Measurements from ENCODE around the gene GTSF1L. TPM values are rescaled to one million over a fixed set of nuclear protein-coding genes. Genes with fewer than 3 reads are reported as not detected.
A peak's percentile ranks its signal among the peaks of the same experiment; 100 is the strongest.

The GTSF1L gene
- polyA plus RNA-seq, 3 donors = not detected

DNA sequence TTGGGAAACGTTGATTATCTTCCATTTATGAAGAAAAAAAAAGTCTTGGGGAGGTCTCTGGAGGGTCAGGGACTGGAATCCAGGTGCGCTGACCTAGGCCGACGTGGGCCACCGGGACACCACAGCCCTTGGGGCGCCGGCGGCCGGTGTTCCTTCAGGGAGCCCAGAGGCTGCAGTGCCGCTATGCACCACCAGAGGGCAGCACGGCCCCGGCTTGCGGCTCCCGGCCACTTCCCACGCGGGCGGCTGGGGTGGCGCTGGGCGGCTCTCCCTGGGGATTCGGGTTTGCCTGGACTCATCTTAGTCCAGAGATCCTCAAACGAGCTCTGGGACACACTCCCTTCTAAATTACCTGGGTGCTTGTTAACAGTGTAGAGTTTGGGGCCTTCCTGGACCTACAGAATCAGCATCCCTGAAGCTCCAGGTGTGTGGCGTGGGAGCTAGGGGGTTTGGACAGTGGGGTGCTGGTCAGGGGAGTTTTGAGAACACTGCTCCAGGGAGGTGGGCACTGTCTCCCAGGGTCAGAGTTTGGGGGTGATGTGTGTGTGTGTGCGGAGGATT is 23.0 kb upstream of the GTSF1L start:
- DNase-seq (ENCODE audit: extremely low read depth in 1 of 11, low read depth in 9 of 11, low spot score in 4 of 11) = peak in 9 of 11 donors; percentile 1 to 38 (median 25)

DNA sequence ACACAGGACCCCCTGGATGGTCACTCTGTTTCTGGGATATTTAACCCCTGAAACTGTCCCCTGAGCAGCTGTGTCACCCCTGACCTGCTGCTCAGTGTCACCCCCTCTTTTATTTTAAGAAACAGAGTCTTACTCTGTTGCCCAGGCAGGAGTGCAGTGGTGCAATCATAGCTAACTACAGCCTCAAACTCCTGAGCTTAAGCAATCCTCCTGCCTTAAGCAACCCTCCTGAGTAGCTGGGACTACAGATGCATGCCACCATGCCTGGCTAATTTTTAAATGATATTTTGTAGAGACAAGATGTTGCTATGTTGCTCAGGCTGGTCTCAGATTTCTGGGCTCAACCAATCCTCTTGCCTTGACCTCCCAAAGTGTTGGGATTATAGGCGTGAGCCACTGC is 21.5 kb upstream of the GTSF1L start:
- DNase-seq (ENCODE audit: extremely low read depth in 1 of 11, low read depth in 9 of 11, low spot score in 4 of 11) = no peak

DNA sequence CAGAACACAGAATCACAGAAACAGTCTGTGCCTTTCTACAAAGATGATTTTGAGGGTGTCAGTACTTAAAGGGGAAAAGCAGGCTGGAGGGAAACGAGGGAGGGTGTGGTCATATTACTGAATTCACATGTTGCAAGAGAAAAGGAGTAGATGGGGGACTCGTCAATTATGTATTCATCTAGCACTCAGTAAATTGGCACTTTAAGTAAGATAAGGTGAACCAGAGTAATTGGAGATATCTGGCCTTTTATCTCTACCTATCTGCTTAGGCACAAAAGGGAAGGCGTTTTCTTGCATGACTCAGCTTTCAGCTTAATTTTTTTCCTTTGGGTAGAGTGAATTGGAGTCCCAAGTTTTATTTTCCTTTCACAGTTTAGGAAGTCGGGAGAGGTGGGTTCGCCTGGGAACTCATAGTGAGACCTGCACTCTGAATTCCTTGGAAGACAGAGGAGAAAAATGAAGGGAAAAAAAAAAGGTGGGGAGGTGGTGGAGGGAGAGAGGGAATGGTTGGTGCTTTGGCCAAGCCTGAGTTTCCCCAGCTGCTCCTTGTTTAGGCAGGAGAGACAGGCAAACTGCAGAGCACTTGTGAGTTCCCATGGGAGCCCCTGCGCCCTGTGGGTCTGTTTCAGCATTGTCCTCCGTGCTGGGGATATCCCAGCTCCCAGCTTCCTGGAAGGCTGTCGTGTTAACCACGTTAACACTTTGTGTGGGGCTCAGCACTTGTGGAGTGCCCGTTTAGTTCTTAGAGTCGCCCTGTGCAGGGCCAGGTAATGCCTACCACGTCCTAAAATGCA is 19.7 kb upstream of the GTSF1L start:
- no peak for DNase-seq (ENCODE audit: extremely low read depth in 1 of 11, low read depth in 9 of 11, low spot score in 4 of 11)

DNA sequence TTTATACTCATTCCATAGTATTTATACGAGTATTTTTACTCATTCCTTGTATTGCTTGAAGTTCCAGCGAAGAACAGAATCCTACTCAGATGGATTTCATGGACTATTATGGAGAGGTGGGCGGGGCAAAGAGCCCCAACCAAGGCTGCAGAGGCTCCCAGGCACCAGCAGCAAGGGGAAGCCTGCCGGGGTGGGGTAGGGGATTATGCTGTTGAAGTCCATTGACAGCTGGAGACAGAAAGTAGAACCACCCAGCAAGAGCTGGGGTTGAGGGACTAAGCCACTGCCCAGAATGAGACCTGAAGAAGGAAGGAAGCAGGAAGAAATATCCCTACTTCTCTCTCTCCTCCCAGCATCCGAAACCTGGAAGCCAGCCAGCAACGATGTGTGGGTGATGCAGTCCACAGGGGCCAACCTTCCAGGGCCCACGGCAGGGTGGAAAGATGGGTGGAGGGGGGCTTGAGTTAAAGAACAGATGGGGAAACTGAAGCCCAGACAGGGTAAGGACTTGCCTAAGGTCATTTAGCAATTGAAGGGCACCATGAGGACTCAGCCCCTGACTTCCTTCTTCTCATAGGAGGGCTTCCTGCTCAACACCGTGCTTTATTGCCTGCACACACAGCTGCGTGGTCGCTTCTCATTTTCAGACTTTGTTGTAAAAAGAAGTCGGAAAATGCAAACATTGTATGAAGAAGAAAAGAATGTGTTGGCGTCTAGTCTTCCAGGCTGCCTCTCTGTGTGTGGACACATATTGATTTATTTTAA is 18.3 kb upstream of the GTSF1L start:
- no peak for DNase-seq (ENCODE audit: extremely low read depth in 1 of 11, low read depth in 9 of 11, low spot score in 4 of 11)

DNA sequence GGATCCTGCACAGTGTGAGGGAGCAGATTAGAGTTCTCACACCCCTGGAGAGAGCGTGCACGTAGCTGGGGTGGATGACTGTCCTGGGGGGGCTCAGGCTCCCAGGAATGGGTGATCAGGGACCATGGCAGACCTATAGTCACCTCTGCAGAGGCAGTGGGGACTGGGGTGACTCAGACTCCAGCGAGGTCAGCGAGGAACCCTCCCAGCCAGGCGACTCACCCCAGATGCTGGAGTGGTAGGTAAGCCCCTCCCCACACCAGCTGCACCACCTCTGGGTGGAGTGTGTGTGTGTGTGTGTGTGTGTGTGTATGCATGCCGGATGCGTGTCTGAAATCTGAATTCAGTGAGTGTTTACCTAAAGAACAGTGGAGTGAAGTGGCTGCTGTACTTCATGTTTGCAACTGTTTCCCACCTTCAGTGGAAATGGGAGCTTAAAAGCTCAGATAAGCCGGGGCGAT is 17.4 kb upstream of the GTSF1L start:
- DNase-seq (ENCODE audit: extremely low read depth in 1 of 11, low read depth in 9 of 11, low spot score in 4 of 11) = no peak

DNA sequence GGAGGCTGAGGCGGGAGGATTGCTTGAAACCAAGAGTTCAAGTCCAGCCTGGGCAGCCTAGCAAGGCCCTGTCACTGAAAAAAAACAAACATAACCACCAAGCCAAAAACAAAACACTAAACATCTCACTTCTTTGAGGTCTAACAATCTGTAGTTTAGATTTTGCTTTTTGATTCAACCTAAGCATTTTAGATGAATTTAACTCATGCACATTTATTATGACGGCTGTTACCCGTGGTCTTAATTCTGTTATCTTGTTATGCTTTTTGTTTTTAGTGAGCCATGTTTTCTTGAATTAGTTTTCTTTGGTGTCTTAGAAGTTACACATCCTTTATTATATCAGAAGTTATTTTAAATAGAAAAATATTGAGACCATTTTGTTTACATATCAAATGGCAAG is 13.8 kb upstream of the GTSF1L start:
- no peak for DNase-seq (ENCODE audit: extremely low read depth in 1 of 11, low read depth in 9 of 11, low spot score in 4 of 11)

DNA sequence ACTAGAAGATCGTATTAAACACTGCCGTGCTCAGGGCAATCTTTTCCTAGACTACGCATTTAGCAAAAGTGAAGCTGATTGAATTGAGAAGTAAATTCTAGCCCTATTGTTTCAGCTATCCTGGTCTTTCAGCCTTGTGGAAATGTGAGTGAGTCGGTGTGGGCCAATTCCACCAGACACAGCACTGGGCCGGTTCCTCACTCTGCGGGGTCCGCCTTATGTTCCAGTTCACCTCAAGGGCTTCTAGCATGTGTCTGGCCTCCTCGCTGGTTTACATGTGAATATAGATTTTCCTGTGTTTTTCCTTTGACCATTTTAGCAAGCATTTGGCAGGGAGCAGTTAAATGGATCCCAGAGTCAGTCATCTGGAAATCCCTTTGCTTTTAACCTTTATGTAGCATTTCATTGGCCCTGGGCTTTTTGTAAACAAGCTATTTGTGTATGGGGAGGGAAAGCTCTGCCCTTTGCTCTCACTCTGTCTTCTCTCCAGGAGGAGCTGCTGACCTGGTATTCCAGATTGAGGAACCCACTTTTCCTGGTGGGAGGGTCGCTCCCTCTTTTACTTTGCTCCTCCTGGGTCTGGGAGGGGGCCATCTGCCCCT is 12.4 kb upstream of the GTSF1L start:
- no peak for DNase-seq (ENCODE audit: extremely low read depth in 1 of 11, low read depth in 9 of 11, low spot score in 4 of 11)

DNA sequence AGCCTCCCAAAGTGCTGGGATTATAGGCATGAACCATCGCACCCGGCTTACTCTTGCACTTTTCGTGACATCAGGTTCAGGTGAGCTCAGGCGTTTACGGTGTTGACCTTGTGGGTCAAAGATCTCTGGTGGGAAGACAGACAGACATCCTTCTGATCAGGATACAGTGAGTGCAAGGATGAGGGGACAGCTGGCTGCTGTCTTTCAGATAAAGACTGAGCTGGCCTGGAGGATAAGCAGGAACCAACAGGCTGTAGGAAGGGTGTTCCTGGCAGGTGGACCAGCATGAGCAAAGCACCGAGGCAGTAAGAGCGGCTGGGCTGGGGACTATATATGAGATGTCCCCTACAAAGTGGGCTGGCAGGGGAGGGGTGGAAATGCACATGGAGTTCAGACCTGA is 11.1 kb upstream of the GTSF1L start:
- no peak for DNase-seq (ENCODE audit: extremely low read depth in 1 of 11, low read depth in 9 of 11, low spot score in 4 of 11)

DNA sequence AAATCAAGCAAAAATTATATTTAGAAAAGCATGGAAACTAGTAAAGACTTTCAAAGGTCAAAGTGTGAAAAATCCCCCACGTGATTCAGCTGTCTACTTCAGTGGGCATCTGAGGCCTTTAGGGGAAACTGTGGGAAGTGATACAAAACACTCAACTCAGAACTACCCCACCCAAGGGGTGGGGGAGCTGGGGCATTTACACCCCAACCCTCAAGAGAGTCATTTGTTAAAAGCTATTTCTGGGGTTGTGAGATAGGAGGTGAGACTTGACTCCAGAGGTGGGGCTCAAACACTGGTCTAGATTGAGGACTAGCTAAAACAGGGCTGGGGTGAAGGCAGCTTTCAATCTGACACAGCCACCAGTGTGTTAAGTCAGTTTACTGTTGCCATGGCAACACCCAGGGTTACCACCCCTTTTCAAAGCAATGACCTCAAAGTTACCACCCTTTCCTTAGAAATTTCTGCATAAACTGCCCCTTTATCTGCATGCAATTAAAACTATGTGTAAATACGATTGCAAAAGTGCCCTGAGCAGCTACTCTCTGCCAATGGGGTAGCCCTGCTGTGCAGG is 9.9 kb upstream of the GTSF1L start:
- DNase-seq (ENCODE audit: extremely low read depth in 1 of 11, low read depth in 9 of 11, low spot score in 4 of 11) = no peak

DNA sequence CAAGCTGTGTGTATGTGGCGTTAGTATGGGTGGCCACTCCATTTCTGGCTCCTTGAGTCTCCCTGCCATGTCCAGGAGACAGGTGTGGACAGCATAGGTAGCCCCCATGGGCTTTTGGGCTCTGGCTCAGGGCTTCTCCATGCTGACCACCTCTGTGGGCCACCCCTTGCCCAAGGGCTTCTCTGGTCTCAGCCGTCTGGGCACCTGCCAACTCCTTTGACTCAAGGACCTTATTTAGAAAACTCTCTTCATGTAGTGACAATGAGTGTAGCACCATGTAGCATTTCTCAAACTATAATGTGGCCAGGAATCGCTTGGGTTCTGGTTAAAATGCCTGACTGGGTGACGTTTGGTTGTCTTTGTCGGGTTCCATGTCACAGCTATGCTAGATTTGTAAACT is 5.1 kb upstream of the GTSF1L start:
- no peak for DNase-seq (ENCODE audit: extremely low read depth in 1 of 11, low read depth in 9 of 11, low spot score in 4 of 11)

DNA sequence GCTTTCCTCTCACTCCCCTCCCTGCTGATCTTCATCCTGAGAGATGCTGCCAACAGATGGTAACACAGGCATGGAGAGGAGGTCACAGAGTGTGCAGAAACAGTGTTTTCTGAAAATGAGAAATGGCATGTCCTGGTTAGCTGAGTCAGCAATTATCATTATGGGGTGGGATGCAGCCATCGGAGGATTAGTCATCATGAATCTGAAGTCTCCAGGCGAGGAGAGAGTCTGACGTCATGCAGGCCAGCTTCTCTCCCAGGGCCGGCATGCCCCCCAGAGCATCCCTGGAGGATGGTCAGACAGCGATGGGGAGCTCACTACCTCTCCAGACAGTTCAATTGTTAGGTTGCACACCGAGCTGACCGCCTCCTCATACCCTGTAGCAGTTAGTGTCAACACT is 4.7 kb upstream of the GTSF1L start:
- no peak for DNase-seq (ENCODE audit: extremely low read depth in 1 of 11, low read depth in 9 of 11, low spot score in 4 of 11)

DNA sequence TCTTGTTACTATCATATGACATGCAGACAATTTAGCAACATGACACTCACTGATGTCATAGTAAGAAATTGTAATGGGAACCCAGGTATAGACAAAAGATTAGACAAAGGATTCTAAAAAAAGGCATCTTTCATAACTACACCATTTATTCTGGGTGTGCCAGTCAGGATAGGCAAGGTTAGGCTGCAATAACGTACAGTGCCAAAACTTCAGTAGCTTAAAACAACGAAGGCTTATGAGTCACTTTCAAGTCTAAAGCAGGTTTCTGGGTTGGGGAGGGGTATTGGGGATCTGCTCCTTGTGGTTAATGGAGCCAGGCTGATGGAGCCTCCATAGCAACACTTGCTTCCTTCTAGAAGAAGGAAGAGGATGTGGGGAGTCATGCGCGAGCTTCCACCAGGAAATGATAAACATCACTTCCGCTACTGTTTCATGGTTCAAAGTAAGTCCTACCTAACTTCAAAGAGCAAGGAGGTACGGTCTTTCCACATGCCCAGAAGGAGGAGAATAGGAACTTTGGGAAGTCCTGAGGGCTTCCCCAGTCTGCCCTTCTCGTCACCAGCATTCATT is 2.0 kb upstream of the GTSF1L start:
- DNase-seq (ENCODE audit: extremely low read depth in 1 of 11, low read depth in 9 of 11, low spot score in 4 of 11) = no peak

DNA sequence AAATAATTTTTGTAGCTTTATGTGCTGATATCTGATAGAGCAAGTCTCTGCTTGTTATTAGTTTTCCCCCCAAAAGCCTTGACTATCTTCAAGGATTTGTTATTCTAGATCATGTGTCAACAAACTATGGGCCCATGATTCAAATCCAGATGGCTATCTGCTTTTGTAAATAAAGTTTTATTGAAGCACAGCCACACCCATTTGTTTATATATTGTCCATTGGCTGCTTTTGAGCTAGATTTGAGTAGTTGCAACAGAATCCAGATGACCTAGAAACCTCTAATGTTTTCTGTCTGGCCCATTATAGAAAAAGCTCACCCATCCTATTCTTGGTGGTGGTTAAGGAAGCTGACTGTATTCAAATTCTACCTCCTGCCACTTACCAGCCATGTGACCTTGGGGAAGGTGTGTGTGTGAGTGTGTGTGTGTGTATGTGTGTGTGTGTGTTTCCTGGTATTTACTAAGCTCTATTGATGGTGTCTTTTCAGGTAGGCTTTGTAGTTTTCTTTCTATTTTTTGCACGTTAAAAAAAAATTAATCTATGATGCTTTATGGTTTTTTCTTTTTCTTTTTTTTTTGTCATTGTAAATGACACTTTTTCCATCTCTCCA is 1.3 kb upstream of the GTSF1L start:
- no peak for DNase-seq (ENCODE audit: extremely low read depth in 1 of 11, low read depth in 9 of 11, low spot score in 4 of 11)

DNA sequence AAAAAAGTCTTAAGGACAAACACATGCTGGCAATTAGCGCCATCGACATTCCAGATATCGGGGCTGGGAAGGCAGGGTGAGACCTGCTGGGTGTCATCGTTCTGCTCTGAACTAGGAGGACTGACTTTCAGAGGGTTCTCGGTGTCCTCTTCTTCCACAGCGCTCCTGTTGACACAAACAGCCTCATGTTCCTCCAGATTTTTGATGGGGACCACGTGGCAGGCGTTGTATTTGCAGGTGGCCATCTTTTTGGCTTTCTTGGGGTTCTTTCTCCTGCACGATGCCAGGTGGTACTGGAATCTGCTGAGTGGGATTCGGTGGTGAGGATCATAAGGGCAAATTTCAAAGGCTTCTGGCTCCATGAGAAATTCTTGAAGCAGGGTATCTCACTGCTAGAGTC is 469 bp downstream of the GTSF1L start:
- no peak for DNase-seq (ENCODE audit: extremely low read depth in 1 of 11, low read depth in 9 of 11, low spot score in 4 of 11)

DNA sequence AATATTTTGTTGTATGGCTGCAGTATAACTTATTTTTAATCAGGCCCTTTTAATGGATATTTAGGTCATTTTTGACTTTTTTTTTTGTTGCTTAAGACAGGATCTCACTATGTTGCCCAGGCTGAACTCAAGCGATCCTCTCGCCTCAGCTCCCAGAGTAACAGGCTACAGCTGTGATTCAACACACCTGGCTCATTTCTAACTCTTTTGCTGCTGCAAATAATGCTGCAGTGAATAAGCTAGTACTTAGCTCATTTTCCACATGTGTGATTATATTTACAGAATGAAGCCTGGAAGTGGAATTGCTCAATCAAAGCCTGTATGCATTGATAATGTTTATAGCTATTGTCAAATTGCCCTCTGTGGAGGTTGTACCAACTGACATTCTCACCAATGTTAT is 1.1 kb downstream of the GTSF1L start:
- DNase-seq (ENCODE audit: extremely low read depth in 1 of 11, low read depth in 9 of 11, low spot score in 4 of 11) = no peak

DNA sequence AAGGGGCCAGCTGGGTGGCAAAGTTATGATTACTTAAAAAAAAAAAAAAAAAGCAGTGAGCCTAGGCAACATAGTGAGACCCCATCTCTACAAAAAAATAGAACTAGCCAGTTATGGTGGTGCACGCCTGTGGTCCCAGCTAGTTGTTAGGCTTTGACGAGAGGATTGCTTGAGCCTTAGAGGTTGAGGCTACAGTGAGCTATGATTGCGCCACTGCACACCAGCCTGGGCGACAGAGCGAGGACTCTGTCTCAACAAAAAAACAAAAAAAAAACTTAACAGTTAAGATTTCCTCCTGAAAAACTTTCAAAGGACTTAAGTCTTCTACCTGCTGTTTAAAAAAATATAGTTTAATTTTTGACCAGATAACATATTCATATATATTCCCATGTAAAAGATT is 2.4 kb downstream of the GTSF1L start:
- no peak for DNase-seq (ENCODE audit: extremely low read depth in 1 of 11, low read depth in 9 of 11, low spot score in 4 of 11)

DNA sequence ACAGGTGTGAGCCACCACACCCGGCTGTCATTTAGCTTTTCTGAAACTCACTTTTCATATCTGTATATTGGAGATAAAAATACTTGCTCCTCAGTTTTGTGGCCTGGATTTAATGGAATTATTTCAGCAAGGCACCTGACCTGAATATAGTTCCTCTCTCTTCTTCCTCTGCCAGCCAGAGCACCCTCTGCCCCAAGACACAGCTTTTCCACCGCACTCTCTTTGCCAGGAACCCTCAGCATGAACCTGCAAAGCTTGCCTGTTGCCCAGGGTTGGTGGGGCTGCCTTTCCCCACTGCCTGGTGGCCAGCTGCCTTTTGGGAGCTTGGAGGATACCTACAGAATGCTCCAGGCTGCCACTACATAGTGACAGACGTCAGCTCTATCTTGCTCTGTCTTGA is 3.1 kb downstream of the GTSF1L start:
- DNase-seq (ENCODE audit: extremely low read depth in 1 of 11, low read depth in 9 of 11, low spot score in 4 of 11) = no peak

DNA sequence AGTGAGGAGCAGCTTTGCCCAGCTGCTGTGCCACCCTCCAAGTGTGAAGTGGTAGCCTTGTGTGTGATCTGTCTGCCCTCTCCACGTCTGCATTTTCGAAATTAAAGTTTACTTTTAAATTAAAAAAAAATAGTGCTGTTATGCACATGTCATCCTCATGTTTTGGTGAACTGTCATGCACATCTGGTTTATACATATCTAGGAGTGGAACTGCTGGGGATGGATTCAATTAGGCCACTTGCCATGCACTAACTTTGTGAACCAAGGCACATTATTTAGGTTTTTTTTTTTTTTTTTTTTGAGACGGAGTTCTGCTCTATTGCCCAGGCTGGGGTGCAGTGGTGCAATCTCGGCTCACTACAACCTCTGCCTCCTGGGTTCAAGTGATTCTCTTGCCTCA is 3.6 kb downstream of the GTSF1L start:
- no peak for DNase-seq (ENCODE audit: extremely low read depth in 1 of 11, low read depth in 9 of 11, low spot score in 4 of 11)

DNA sequence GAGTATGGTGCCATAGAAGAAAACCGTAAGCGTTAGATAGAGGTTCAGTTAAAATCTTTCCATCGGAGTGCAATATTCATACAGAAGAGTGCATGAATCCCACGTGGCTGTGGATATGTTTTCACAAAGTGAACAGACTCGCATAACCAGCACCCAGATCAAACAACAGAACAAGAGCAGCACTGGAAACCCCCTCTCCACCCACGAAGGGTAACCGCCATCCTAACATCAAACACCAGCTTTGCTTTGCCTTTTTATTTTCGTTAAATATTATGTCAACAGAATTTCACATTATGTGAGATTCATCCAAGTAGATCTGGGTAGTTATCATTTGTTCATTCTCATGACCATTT is 4.7 kb downstream of the GTSF1L start:
- no peak for DNase-seq (ENCODE audit: extremely low read depth in 1 of 11, low read depth in 9 of 11, low spot score in 4 of 11)

Data from renal cortex interstitium (tissue), 11 donors.